ENCODE measurements around the gene MRPL21. TPM values are rescaled to one million over a fixed set of nuclear protein-coding genes. Genes with fewer than 3 reads are reported as not detected.

The MRPL21 gene
- total RNA-seq, 2 experiments from 2014 or later = 48.3 to 68.3 TPM

GRCh38 chr11:68934321-68934645 lies 30.7 kb upstream of the MRPL21 start:
- intact Hi-C loops (cut with micrococcal nuclease; ENCODE audit: unreplicated experiment) = no loop called here
- peaks cover 36% of the 10 kb centered on the region for H3K36me3 ChIP-seq (ENCODE audit: insufficient read depth, low read length)
- H4K20me1 ChIP-seq (ENCODE audit: insufficient read depth, low read length) = no peaks in the 10 kb centered on the region
- H3K9me3 ChIP-seq (ENCODE audit: low read length) = no peaks in the 10 kb centered on the region
- no peak overlapping the region for H2AFZ ChIP-seq (ENCODE audit: low read length)
- H3K9me2 ChIP-seq (ENCODE audit: insufficient read depth, low read length) = no peaks in the 10 kb centered on the region
- no TSS peak for BruUV-seq (replicated peaks)
- H3K79me2 ChIP-seq (ENCODE audit: insufficient read depth, low read depth, low read length) = no peaks in the 10 kb centered on the region
- POLR2A ChIA-PET = interaction anchor here (0.6 kb wide), 1 partner anchor 14 kb away, joined by 3 read pairs; no protein-coding TSS in a partner anchor
- CTCF ChIA-PET (ENCODE audit: unreplicated experiment) = interaction anchor here (1.0 kb wide), 1 partner anchor 20 kb away, joined by 3 read pairs; no protein-coding TSS in a partner anchor
- no peak overlapping the region for H3K27ac ChIP-seq (ENCODE audit: low read depth, low read length, poor library complexity, severe bottlenecking)
- H3K4me3 ChIP-seq (ENCODE audit: low read depth, low read length, poor library complexity, severe bottlenecking) = no peak overlapping the region
- no peaks in the 10 kb centered on the region for H3K4me1 ChIP-seq (ENCODE audit: insufficient read depth, low read length, poor library complexity, severe bottlenecking)
- DNase-seq (ENCODE audit: low spot score) = no peak
- H3K4me2 ChIP-seq (ENCODE audit: low read length) = no peak overlapping the region
- no peak for TF ChIP-seq EZH2phosphoT487 (IDR thresholded peaks at IDR 0.05; ENCODE audit: borderline replicate concordance, low read depth, low read length)
- TF ChIP-seq, protein P1, sequence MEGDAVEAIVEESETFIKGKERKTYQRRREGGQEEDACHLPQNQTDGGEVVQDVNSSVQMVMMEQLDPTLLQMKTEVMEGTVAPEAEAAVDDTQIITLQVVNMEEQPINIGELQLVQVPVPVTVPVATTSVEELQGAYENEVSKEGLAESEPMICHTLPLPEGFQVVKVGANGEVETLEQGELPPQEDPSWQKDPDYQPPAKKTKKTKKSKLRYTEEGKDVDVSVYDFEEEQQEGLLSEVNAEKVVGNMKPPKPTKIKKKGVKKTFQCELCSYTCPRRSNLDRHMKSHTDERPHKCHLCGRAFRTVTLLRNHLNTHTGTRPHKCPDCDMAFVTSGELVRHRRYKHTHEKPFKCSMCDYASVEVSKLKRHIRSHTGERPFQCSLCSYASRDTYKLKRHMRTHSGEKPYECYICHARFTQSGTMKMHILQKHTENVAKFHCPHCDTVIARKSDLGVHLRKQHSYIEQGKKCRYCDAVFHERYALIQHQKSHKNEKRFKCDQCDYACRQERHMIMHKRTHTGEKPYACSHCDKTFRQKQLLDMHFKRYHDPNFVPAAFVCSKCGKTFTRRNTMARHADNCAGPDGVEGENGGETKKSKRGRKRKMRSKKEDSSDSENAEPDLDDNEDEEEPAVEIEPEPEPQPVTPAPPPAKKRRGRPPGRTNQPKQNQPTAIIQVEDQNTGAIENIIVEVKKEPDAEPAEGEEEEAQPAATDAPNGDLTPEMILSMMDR (conservative IDR thresholded peaks at IDR 0.05; ENCODE audit: low read length) = no peak

DNA sequence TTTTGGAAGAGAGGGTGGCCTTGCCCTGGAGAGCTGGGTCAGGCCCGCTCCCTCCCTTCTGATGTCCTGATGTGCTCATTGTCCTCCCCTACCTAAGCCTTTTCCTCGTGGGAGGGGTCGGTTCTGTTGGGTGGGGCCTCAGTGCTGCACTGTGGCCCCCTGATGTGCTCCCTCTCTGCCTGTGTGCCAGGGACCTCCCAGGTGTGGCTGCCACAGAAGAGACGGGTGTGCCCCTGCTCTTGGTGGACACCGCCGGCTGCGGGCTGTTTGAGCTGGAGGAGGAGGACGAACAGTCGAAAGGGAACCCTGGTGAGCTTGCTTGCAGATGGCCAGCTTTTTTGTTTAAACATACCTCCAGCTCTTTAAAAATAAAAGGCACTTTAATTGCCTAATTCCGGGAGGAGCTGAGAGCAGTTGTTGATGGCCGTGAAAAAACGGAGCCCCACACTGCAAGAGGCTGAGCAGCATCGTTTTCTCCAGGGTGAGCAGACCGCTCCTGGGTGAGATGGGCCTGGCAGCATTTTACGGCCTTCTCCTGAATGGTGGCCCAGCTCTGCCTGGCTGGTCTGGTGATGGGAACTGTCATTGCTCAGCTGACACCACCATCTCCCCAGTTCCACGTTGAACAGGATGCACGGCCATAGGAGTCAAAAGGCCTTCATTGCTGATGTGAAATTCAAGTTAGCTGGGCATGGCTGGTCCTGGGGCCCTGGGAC lies 30.1 kb upstream of the MRPL21 start:
- POLR2A ChIA-PET = interaction anchor here (0.6 kb wide), 2 partner anchors 14 to 153 kb away, joined by 3 read pairs; no protein-coding TSS in a partner anchor
- Histone ChIP-seq H3K9me3 (ENCODE audit: low read length) (no peaks in the 10 kb centered on the region), H3K79me2 (ENCODE audit: insufficient read depth, low read depth, low read length) (no peaks in the 10 kb centered on the region), H3K36me3 (ENCODE audit: insufficient read depth, low read length) (peaks cover 38% of the 10 kb centered on the region), H3K9me2 (ENCODE audit: insufficient read depth, low read length) (no peaks in the 10 kb centered on the region), H2AFZ (ENCODE audit: low read length) (no peak overlapping the region), H3K27ac (ENCODE audit: low read depth, low read length, poor library complexity, severe bottlenecking) (no peak overlapping the region), H3K4me1 (ENCODE audit: insufficient read depth, low read length, poor library complexity, severe bottlenecking) (no peaks in the 10 kb centered on the region), H3K4me2 (ENCODE audit: low read length) (no peak overlapping the region), H3K4me3 (ENCODE audit: low read depth, low read length, poor library complexity, severe bottlenecking) (no peak overlapping the region), H4K20me1 (ENCODE audit: insufficient read depth, low read length) (no peaks in the 10 kb centered on the region)
- DNase-seq (ENCODE audit: low spot score) = no peak
- CTCF ChIA-PET (ENCODE audit: unreplicated experiment) = interaction anchor here (1.0 kb wide), 1 partner anchor 20 kb away, joined by 3 read pairs; no protein-coding TSS in a partner anchor
- intact Hi-C loops (cut with micrococcal nuclease; ENCODE audit: unreplicated experiment) = no loop called here
- no TSS peak for BruUV-seq (replicated peaks)
- TF ChIP-seq, protein P1 (conservative IDR thresholded peaks at IDR 0.05; ENCODE audit: low read length) = no peak
- TF ChIP-seq EZH2phosphoT487 (IDR thresholded peaks at IDR 0.05; ENCODE audit: borderline replicate concordance, low read depth, low read length) = no peak
